MG63 (cell line): ENCODE measurements around the gene DAPK3. TPM values are rescaled to one million over a fixed set of nuclear protein-coding genes. Genes with fewer than 3 reads are reported as not detected.

Experiments
- DNase-seq: peaks from one replicate; pipeline ENCODE4 v3.0.0-alpha.2; 2020
- H3K27me3 ChIP-seq: fragments of 250-450 bp; sonication (Bioruptor Pico); 2 replicates; pipeline ENCODE4 v1.5.1; 2020; ENCODE audit warnings: mild to moderate bottlenecking, moderate library complexity
- H3K36me3 ChIP-seq: fragments of 250-450 bp; sonication (Bioruptor Pico); 2 replicates; pipeline ENCODE4 v1.5.1; 2020; ENCODE audit warnings: mild to moderate bottlenecking, moderate library complexity
- H3K4me3 ChIP-seq: fragments of 250-450 bp; sonication (Bioruptor Pico); 2 replicates; pipeline ENCODE4 v1.5.1; 2020; ENCODE audit warnings: mild to moderate bottlenecking, moderate library complexity
- H3K9me3 ChIP-seq: fragments of 250-450 bp; sonication (Bioruptor Pico); 2 replicates; pipeline ENCODE4 v1.5.1; 2020; ENCODE audit warnings: mild to moderate bottlenecking, moderate library complexity
- total RNA-seq: library from RNA; depleted of rRNA; stranded (reverse); fragments of >200 nt; shearing (Covaris generic); gene quantifications from 2 replicates; pipeline ENCODE4 v1.2.3, GENCODE V29; 2014; ENCODE audit warnings: low replicate concordance; rRNA removed

Gene DAPK3
- total RNA-seq, 1 experiment from 2014 or later = 126 TPM

DNA sequence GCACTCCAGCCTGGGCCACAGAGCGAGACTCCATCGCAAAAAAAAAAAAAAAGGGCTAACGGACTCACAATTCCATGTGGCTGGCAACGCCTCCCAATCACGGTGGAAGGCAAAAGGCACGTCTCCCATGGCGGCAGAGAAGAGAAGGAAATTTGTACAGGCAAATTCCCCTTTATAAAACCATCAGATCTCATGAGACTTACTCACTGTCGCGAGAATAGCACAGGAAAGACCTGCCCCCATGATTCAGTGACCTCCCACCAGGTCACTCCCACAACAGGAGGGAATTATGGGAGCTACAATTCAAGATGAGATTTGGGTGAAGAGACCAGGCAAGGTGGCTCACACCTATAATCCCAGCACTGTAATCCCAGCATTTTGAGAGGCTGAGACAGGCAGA is 56.7 kb downstream of the DAPK3 start:
- no peaks in the 10 kb centered on the region for H3K27me3 ChIP-seq
- no peak for DNase-seq

DNA sequence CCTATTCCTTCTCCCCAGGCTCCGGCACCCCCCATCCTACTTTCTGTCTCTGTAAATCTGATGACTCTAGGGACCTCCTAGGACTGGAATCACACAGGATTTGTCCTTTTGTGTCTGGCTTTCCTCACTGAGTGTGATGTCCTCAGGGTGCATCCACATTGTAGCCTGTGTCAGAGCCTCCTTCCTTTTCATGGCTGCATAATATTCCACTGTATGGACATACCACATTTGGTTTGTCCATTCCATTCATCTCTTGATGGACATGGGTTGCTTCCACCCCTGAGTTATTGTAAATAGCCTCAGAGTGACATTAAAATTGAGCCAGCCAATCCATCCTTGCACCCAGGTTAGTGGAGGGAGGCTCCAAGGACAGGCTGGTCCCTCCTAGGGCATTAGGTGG is 60.8 kb downstream of the DAPK3 start:
- Histone ChIP-seq H3K9me3 (no peaks in the 10 kb centered on the region), H3K36me3 (no peaks in the 10 kb centered on the region), H3K4me3 (no peak overlapping the region), H3K27me3 (no peaks in the 10 kb centered on the region)
- DNase-seq = no peak

More for the DNA sequence above, 56.7 kb downstream of the DAPK3 start:
- Histone ChIP-seq H3K9me3 (no peaks in the 10 kb centered on the region), H3K36me3 (no peaks in the 10 kb centered on the region), H3K4me3 (no peak overlapping the region)

Other genes with a start within 250 kb of the DAPK3 start
- 1.4 and 10.1 TPM in 2 replicates for gene APBA3, start 209.4 kb downstream of the DAPK3 start, total RNA-seq
- gene MRPL54, start 208.4 kb downstream of the DAPK3 start, total RNA-seq = 47.0 and 55.4 TPM in 2 replicates
- not detected in 2 replicates for gene RAX2, start 198.9 kb downstream of the DAPK3 start, total RNA-seq
- 0.69 and 3.9 TPM in 2 replicates for gene MATK, start 184.7 kb downstream of the DAPK3 start, total RNA-seq
- not detected in 2 replicates for gene ZFR2, start 102.1 kb downstream of the DAPK3 start, total RNA-seq
- not detected in 2 replicates for gene ATCAY, start 90.4 kb downstream of the DAPK3 start, total RNA-seq
- not detected in 2 replicates for gene NMRK2, start 38.0 kb downstream of the DAPK3 start, total RNA-seq
- gene EEF2, start 14.4 kb upstream of the DAPK3 start, total RNA-seq = 1,092 and 1,573 TPM in 2 replicates
- gene PIAS4, start 36.6 kb upstream of the DAPK3 start, total RNA-seq = 7.4 and 10.4 TPM in 2 replicates
- gene ZBTB7A, start 95.8 kb upstream of the DAPK3 start, total RNA-seq = 7.8 and 8.7 TPM in 2 replicates
- 115 and 216 TPM in 2 replicates for gene MAP2K2, start 153.0 kb upstream of the DAPK3 start, total RNA-seq
- gene CREB3L3, start 182.5 kb upstream of the DAPK3 start, total RNA-seq = not detected in 2 replicates
- 2.3 and 7.7 TPM in 2 replicates for gene SIRT6, start 211.5 kb upstream of the DAPK3 start, total RNA-seq
- gene ANKRD24, start 211.6 kb upstream of the DAPK3 start, total RNA-seq = 0.13 TPM in 1 of 2 replicates, not detected in the other